ENCODE results near the gene NIN. TPM values are rescaled to one million over a fixed set of nuclear protein-coding genes. Genes with fewer than 3 reads are reported as not detected.

Gene NIN
- total RNA-seq, 6 experiments from 2014 or later: 6.4 to 10.9 (median 7.5) TPM

GRCh38 chr14:50871228-50871627, 40.3 kb upstream of the NIN start:
- DNase-seq (no peak), ATAC-seq (no peak)
- peaks cover 0 to 6% (median 0%) of the 10 kb centered on the region in 4 donors for H3K4me1 ChIP-seq
- H3K36me3 ChIP-seq: no peaks in the 10 kb centered on the region
- intact Hi-C loops (cut with DNase I): no loop called here
- peaks cover 0 to 11% of the 10 kb centered on the region in 2 donors for H3K27me3 ChIP-seq
- no peak overlapping the region for H3K27ac ChIP-seq
- no peak overlapping the region for H3K4me3 ChIP-seq
- 84% methylated on average over 3 of the region's 5 CpGs for WGBS (ENCODE audit: insufficient coverage, low coverage, low lambda C conversion rate, missing lambda C conversion rate)
- TF ChIP-seq POLR2A (IDR thresholded peaks at IDR 0.05): no peak
- TF ChIP-seq CTCF (IDR thresholded peaks at IDR 0.05): no peak
- no peaks in the 10 kb centered on the region for H3K9me3 ChIP-seq

DNA sequence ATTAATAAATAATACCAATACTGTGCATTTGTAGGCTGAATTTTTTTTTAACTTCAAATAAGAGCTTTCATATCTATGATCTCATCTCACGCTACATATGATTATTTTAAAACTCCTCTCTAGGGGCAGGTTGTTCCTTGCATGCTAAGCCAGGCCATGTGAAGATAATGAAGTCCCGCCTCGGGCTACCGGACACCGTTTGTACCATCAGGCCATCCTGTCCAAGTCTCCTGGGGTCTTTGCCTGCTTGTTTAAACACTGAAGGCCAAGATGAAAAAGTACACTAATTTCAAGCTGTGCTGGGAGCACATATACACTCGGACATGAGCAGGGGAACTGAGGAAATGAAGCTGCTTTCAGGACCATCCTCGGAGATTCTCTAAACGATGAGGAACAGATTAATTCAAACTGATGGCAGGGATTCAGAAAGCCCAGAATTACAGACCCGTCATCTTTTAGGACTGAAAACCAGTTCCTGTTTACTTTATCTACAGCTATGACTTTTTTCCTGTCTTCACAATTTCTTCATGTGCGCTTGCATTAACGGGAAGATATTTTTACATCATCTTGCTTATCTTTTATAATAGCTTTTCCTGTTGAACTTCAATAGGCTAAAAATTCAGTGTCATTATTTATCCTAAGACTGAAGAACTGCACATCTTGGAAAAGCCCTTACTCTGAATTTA, 34.6 kb upstream of the NIN start:
- TF ChIP-seq POLR2A (IDR thresholded peaks at IDR 0.05): no peak
- H3K9me3 ChIP-seq: no peaks in the 10 kb centered on the region
- H3K27ac ChIP-seq: no peak overlapping the region
- DNase-seq: no peak
- H3K27me3 ChIP-seq: no peaks in the 10 kb centered on the region
- intact Hi-C loops (cut with DNase I): no loop called here
- H3K4me3 ChIP-seq: no peak overlapping the region
- peak; percentile 35 to 59 (median 44) for ATAC-seq
- 51% methylated on average over 11 of the region's 11 CpGs for WGBS (ENCODE audit: insufficient coverage, low coverage, low lambda C conversion rate, missing lambda C conversion rate)
- H3K4me1 ChIP-seq: no peaks in the 10 kb centered on the region
- no peaks in the 10 kb centered on the region for H3K36me3 ChIP-seq

- no peak overlapping the region for H3K27ac ChIP-seq
- H3K4me3 ChIP-seq: no peak overlapping the region
- TF ChIP-seq CTCF (IDR thresholded peaks at IDR 0.05): no peak
- TF ChIP-seq POLR2A (IDR thresholded peaks at IDR 0.05): no peak
- intact Hi-C loops (cut with DNase I): no loop called here
- no peak for DNase-seq
- peaks cover 0 to 6% (median 0%) of the 10 kb centered on the region in 4 donors for H3K4me1 ChIP-seq
- no peak for ATAC-seq
- H3K36me3 ChIP-seq: no peaks in the 10 kb centered on the region
- H3K9me3 ChIP-seq: no peaks in the 10 kb centered on the region
- 83% methylated on average over 4 of the region's 5 CpGs for WGBS (ENCODE audit: insufficient coverage, low coverage, low lambda C conversion rate, missing lambda C conversion rate)
- no peaks in the 10 kb centered on the region for H3K27me3 ChIP-seq
Observed at GRCh38 chr14:50864946-50865345, 34.0 kb upstream of the NIN start.

GRCh38 chr14:50864237-50864636, 33.3 kb upstream of the NIN start:
- no peak overlapping the region for H3K27ac ChIP-seq
- H3K9me3 ChIP-seq: no peaks in the 10 kb centered on the region
- no peaks in the 10 kb centered on the region for H3K27me3 ChIP-seq
- TF ChIP-seq CTCF (IDR thresholded peaks at IDR 0.05) (no peak), POLR2A (IDR thresholded peaks at IDR 0.05) (no peak)
- DNase-seq: no peak
- no peak for ATAC-seq
- no peak overlapping the region for H3K4me3 ChIP-seq
- no peaks in the 10 kb centered on the region for H3K36me3 ChIP-seq
- intact Hi-C loops (cut with DNase I): no loop called here
- peaks cover 0 to 6% (median 0%) of the 10 kb centered on the region in 4 donors for H3K4me1 ChIP-seq

DNA sequence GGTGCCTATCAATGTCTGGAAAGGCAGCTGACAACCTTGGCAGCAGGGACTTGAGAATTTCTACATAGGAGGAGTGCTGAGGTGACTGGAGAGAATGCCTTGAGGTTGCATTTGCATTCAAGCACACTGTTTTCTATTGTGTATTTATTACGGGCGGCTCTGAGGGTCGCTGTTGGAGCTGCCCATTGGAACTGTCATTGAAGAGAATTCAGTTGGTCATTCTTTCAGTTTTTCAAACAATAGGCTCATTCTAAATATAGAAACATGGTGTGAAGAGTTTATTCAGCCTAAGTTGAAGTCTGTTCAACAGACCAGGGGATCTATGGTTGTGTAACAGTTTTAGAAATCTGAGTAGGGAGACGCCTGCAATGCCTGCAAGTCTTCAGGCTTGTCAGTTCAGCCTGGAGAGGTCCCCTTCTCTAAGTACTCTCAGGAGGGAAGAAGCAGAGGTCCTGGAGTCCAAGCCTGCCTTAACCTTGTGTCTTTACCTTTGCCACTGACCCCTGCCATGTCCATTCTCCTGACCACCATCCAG, 31.1 kb upstream of the NIN start:
- H3K27ac ChIP-seq: no peak overlapping the region
- no peaks in the 10 kb centered on the region for H3K36me3 ChIP-seq
- TF ChIP-seq POLR2A (IDR thresholded peaks at IDR 0.05) (no peak), CTCF (IDR thresholded peaks at IDR 0.05) (no peak)
- no peak for DNase-seq
- 57% methylated on average over 4 of the region's 4 CpGs for WGBS (ENCODE audit: insufficient coverage, low coverage, low lambda C conversion rate, missing lambda C conversion rate)
- intact Hi-C loops (cut with DNase I): no loop called here
- H3K4me1 ChIP-seq: peaks cover 0 to 6% (median 0%) of the 10 kb centered on the region in 4 donors
- no peak overlapping the region for H3K4me3 ChIP-seq
- H3K9me3 ChIP-seq: no peaks in the 10 kb centered on the region
- ATAC-seq: no peak
- H3K27me3 ChIP-seq: no peaks in the 10 kb centered on the region

Measured in right lobe of liver (tissue), 6 donors.